ENCODE data around the gene OSTF1. TPM values are rescaled to one million over a fixed set of nuclear protein-coding genes. Genes with fewer than 3 reads are reported as not detected.

OSTF1 gene
- total and polyA plus RNA-seq, 7 donors: 11.0 to 105 (median 20.7) TPM

DNA sequence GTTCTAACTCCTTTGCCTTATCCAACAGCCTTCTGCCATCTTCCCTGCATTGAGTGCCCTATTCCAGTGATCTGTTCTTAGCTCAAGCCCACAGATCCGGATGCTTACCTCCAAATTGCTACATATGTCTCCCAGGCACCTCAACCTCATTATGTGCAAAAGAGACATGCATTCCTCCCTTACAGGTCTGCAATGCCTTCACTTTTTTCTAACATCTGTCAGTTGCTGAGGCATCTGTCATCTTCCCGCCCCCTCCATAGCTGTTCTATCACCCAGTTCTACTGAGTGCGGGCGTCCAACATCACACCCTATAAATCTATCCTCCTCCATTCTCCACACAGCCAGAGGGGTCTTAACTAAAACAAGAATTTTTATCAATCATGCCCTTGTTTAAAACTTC, 20.4 kb upstream of the OSTF1 start:
- Histone ChIP-seq H3K9me3 (no peaks in the 10 kb centered on the region), H3K27me3 (no peaks in the 10 kb centered on the region), H3K4me1 (peaks cover 0 to 12% (median 11%) of the 10 kb centered on the region in 4 donors), H3K27ac (no peak overlapping the region), H3K36me3 (no peaks in the 10 kb centered on the region), H3K4me3 (no peak overlapping the region)
- DNase-seq: no peak
- intact Hi-C loops (cut with DNase I): no loop called here
- WGBS, 2 donors: 73 to 86% methylated on average over 4 of the region's 4 CpGs
- TF ChIP-seq POLR2A (IDR thresholded peaks at IDR 0.05) (no peak), POLR2AphosphoS5 (IDR thresholded peaks at IDR 0.05) (no peak), EP300 (IDR thresholded peaks at IDR 0.05) (no peak)
- TF ChIP-seq, protein P1, sequence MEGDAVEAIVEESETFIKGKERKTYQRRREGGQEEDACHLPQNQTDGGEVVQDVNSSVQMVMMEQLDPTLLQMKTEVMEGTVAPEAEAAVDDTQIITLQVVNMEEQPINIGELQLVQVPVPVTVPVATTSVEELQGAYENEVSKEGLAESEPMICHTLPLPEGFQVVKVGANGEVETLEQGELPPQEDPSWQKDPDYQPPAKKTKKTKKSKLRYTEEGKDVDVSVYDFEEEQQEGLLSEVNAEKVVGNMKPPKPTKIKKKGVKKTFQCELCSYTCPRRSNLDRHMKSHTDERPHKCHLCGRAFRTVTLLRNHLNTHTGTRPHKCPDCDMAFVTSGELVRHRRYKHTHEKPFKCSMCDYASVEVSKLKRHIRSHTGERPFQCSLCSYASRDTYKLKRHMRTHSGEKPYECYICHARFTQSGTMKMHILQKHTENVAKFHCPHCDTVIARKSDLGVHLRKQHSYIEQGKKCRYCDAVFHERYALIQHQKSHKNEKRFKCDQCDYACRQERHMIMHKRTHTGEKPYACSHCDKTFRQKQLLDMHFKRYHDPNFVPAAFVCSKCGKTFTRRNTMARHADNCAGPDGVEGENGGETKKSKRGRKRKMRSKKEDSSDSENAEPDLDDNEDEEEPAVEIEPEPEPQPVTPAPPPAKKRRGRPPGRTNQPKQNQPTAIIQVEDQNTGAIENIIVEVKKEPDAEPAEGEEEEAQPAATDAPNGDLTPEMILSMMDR (IDR thresholded peaks at IDR 0.05): no peak

DNA sequence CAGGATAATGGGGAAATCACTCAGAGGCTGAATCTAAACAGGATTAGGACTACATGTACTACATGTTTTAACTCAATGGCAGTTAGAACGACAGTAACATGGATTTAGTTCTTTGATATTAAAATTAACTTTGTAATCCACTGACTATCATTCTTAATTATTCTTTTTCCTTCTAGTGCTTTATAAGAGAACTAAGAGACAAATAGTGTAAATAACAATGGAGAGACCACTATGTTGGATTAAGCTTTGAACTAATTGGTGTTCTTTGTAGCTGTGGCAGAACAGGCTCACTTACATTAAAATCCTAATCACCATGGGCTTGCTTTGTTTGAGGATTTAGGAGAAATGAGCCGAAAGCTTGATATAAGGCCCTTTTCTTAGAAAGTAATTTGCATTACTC, 19.1 kb upstream of the OSTF1 start:
- TF ChIP-seq POLR2A (IDR thresholded peaks at IDR 0.05) (no peak), EP300 (IDR thresholded peaks at IDR 0.05) (no peak), POLR2AphosphoS5 (IDR thresholded peaks at IDR 0.05) (no peak)
- TF ChIP-seq, protein P1 (IDR thresholded peaks at IDR 0.05): no peak
- H3K9me3 ChIP-seq: no peaks in the 10 kb centered on the region
- H3K36me3 ChIP-seq: no peaks in the 10 kb centered on the region
- intact Hi-C loops (cut with DNase I): no loop called here
- no peak for DNase-seq
- no peak overlapping the region for H3K27ac ChIP-seq
- H3K27me3 ChIP-seq: no peaks in the 10 kb centered on the region
- WGBS, 2 donors: 48 to 67% methylated on average over 2 of the region's 2 CpGs
- no peak overlapping the region for H3K4me3 ChIP-seq
- peaks cover 0 to 10% (median 8%) of the 10 kb centered on the region in 4 donors for H3K4me1 ChIP-seq

DNA sequence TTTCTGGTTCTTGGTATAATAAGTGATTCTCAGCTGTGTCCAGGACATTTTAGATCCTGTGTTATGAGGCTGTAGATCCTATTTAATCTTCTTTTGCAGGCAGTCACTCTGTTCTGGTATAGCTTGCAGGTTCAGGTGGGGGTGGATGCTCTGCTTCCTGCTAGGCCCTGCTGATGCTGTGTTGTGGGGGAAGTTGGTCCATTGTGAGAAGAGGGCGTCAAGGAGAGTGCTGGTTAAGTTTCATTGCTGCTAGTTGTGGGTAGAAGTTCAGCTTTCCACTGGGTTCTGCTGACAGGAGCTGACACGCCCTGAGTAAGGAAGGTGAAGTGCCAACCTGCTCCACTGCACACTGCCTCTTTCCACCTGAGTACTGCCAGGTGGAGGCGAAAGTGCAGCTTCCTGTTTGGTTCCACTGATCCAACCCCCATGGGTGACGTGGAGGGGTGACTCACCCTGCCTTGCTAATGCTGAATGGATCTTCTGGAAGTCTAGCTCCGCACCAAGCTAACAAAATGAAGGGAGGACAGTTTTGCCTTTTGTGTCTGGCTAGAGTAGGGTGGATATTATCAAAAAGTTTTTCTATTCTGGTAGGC, 16.7 kb upstream of the OSTF1 start:
- intact Hi-C loops (cut with DNase I): no loop called here
- H3K9me3 ChIP-seq: no peaks in the 10 kb centered on the region
- no peak overlapping the region for H3K4me3 ChIP-seq
- H3K4me1 ChIP-seq: no peaks in the 10 kb centered on the region
- 16 to 60% methylated on average over 5 of the region's 5 CpGs for WGBS, 2 donors
- H3K27ac ChIP-seq: no peak overlapping the region
- TF ChIP-seq POLR2A (IDR thresholded peaks at IDR 0.05): no peak
- TF ChIP-seq POLR2AphosphoS5 (IDR thresholded peaks at IDR 0.05): no peak
- TF ChIP-seq, protein P1 (IDR thresholded peaks at IDR 0.05): no peak
- no peak for TF ChIP-seq EP300 (IDR thresholded peaks at IDR 0.05)
- no peak for DNase-seq
- no peaks in the 10 kb centered on the region for H3K27me3 ChIP-seq
- H3K36me3 ChIP-seq: no peaks in the 10 kb centered on the region

DNA sequence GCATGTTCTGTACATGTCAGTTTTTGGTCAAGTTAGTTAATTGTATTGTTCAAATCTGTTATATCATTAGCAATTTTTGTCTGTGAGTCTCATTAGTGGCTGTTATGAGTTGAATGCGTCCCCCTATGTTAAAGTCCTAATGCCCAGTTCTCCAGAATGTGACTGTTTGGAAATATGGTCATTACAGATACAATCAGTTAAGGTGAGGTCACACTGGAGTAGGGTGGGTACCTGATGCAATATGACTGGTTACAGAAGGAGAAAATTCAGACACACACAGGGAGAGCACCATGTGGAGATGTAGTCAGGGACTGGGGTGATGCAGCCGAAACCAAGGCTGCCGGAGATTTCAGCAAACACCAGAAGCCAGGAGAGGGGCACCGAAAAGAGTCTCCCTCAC, 15.4 kb upstream of the OSTF1 start:
- Histone ChIP-seq H3K9me3 (no peaks in the 10 kb centered on the region), H3K36me3 (no peaks in the 10 kb centered on the region), H3K27me3 (no peaks in the 10 kb centered on the region), H3K4me3 (no peak overlapping the region), H3K4me1 (no peaks in the 10 kb centered on the region), H3K27ac (no peak overlapping the region)
- TF ChIP-seq POLR2AphosphoS5 (IDR thresholded peaks at IDR 0.05): no peak
- TF ChIP-seq, protein P1 (IDR thresholded peaks at IDR 0.05): no peak
- no peak for TF ChIP-seq EP300 (IDR thresholded peaks at IDR 0.05)
- TF ChIP-seq POLR2A (IDR thresholded peaks at IDR 0.05): no peak
- 96 to 98% methylated on average over 4 of the region's 4 CpGs for WGBS, 2 donors
- no peak for DNase-seq
- intact Hi-C loops (cut with DNase I): no loop called here

DNA sequence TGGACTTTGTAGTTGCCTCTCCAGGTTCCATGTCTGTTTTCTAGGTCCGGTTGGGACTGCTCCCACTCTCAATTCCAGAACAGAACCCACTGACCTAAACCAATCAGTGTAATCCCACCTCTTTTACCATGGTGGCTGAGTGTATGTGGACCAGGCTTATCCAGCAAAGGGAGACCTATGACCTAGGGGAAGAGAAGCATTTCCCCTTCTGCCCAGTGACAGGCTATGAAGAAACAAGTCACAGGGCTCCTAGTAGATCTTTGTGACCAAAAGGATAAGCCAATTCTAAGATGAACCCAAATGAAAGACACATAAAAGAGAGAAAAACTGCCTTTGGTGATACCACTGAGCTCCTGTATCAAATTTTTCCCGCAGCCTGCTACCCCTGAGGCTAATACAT, 6.7 kb upstream of the OSTF1 start:
- Histone ChIP-seq H3K4me1 (peaks cover 0 to 9% (median 0%) of the 10 kb centered on the region in 4 donors), H3K27me3 (no peaks in the 10 kb centered on the region), H3K27ac (no peak overlapping the region), H3K4me3 (no peak overlapping the region), H3K36me3 (no peaks in the 10 kb centered on the region), H3K9me3 (no peaks in the 10 kb centered on the region)
- no peak for TF ChIP-seq POLR2A (IDR thresholded peaks at IDR 0.05)
- DNase-seq: no peak
- intact Hi-C loops (cut with DNase I): no loop called here
- 37 to 69% methylated on average over 2 of the region's 2 CpGs for WGBS, 2 donors

All from sigmoid colon (tissue), 7 donors.